Measurements from ENCODE around the gene PRSS21.
A peak's percentile ranks its signal among the peaks of the same experiment; 100 is the strongest.

Gene PRSS21

DNA sequence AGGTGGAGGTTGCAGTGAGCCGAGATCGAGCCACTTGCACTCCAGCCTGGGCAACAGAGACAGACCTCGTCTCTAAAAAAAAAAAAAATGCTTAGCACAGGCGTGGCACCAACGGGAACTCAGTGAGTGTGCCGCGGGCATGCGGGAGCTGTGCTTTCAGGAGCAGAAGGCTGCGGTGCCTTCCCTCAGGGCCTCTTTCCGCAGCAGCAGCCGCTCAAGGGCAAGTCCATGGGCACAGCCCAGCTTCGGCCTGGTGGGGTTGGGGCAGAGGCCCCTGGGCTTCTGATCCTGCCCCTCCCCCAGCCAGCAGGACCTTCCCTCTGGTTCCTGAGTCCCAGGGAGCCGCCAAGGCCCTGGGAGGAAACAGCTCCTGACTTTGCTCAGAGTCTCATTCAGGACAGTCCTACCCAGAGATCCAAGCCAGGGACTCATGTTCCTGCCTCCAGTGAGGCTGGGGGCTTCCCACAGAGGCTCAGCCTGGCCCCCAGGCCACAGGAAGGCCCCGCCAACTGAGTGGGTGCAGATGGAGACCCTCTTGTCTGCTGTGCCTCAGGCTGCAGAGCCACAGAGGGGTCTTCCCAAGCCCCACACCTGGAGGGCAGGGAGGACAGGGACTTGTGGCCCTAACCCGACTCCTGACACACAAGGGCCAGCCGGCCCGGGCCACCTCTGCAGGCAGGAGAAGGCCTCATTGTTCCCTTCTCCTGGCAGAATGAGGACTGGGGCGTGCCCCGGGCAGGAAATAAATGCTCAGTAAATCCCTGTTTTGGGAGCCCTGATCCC is 9.7 kb downstream of the PRSS21 start:
- no peak for DNase-seq

DNA sequence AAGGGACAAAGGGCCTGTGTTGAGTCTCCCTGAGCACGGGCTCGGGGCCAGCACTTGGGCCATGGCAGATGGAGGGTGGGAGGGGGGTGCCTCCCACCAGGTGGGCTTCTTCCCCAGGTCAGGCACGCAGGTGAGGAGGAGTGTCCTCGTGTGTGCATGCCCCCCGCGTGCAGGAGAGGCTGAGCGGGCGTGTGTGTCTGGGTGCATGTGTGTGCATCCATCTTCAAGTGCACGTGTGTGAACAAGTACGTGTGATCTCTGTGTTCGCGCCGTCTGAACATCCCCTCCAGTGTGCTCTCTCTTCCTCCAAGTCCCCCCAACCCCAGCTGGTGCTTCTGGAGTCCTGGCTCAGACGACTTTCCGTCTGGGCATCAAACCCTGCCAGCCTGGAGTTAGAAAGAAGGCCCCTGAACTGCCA is 10.3 kb downstream of the PRSS21 start:
- DNase-seq: no peak

DNA sequence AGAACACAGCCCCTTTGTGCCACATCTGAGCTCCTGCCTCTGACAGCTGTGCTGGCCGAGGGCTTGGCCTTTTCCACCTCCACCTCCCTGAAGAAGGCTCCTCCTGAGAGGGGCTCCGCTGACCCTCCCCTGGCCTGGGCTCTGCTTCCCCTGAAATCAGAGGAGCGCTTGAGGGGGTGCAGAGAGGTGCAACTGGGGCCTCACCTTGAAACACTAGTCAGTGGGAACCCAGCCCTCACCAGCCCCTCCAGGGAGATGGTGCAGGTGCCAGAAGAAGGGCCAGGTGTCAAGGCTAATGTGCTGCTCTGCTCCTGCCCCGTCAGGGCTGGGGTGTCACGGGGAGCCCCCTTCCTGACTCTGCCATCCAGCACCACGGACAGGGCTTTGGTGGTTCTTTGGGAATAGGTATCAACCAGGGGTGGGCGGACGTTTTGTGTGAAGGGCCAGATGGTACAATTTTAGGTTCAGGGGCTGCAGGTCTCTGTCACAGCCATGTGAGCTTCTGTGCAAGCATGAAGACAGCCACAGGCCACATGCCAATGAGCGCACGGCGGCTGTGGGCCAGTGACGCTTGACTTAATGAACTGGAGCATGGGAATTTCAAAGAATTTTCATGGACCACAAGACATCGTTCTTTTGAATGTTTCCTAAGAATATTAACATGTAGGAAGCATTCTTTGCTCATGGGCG is 10.9 kb downstream of the PRSS21 start:
- DNase-seq: no peak

DNA sequence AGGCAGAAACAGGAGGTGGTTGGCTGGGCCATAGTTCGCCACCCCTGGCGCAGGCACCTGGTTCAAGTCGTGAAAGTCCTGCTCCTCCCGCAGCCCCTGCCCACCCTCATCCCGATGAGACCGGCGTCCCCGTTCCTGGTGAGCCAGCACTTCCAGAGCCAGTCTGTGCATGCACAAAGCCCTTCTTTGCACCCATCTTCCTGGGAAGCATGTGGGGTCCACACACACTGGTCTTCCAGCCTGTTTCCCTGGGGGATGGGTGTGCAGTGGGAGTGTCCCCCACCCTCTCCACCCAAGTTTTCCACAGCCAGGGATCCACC is 11.4 kb downstream of the PRSS21 start:
- DNase-seq: no peak

DNA sequence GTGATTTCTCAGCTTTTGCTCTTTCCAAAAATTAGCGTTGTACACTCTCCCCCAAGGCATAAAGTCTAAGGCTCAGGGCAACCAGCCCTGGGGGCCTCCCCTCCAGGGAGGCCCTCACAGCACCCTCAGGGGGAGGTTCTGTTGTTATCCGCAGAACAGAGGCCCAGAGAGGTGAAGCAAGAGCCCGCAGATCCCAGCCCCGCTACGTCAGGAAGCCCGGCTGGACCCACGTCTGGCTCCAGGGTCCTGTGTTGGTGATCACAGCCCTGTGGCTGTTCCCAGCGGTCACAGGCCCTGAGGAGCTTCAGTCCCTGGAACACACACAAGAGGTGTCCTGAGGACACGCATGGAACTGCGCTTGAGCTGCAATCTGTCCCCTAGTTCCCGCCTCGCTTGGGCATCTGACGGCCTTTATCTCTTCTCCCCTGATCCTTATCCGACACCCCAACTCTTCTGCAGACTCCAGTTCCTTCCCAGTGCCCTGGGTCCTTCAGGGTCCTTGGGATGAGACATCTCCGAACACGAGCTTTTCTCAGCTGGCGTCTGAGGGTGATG is 11.9 kb downstream of the PRSS21 start:
- DNase-seq: no peak

DNA sequence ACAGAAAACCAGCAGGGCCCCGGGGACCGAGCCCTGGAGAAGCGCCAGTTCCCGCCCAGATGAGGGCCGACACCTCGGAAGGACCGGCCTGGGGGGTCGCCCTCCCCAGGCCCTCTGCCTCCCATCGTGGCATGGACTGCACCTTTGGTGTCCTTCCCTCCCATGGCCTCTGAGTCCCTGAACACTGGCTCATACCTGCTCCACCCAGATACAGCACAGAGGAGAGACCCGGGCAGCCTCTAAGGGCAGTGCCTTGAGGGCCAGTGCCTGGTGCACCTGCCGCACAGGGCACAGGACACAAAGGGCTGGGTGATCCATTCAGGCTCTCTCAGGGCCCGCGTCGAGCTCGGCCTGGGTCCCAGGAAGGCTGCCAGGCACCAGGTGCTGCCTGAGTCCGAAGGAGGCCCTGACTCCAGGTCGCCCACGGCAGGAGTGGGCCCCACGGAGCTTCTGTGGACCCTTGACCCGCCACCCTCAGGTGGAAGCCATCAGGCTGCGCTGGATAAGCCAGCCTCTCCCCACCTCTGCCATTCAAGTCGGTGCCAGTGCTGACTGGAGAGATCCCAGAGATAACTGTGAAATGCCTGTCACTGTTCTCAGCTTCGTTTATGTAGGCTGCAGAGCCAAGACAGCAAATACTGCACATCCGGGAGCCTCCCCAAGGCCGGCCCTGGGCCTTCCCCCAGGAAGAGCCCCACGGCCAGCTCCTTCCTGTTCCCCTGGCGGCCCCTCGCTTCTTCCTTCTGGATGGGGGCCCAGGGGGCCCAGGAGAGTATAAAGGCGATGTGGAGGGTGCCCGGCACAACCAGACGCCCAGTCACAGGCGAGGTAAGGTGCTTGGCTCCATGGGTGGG is 12.7 kb downstream of the PRSS21 start, which contains the start of gene ZG16B:
TSS of gene ZG16B (plus strand) at position 803 of the 854 bp plus-strand sequence. CDS start 139 bp downstream, outside the sequence.
- no peak for DNase-seq

DNA sequence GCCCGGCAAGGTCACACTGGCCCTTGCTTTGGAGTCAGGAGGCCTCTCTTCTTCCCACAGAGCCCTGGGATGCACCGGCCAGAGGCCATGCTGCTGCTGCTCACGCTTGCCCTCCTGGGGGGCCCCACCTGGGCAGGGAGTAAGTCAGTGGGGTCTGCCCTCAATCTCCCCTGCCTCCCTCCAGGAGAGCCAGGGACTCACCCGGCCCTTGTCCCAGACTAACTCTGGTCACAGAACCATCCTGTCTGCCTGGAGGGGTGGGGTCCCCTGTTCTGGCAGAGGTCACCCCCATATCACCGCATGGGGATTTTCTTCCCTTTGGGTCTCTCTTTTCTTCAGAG is 13.3 kb downstream of the PRSS21 start:
- no peak for DNase-seq

DNA sequence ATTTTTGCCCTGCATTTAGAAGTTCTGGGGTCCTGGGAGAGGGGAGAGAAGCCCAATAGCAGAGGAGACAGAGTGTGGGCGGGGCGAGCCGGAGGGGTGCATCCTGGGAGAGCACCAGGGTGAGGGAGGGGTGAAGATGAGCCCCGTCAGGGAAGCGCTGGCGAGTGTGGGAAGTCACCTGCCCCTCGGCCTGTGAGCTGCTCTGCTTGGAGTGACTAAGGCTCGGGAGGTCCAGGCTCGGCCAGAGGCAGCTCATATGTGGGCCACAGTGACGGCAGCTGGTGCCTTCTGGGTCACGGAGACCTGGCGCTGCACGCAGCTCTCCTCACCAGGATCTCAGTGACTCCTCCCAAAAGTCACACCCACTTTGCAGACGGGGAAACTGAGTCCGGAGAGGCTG is 14.2 kb downstream of the PRSS21 start:
- DNase-seq: no peak

DNA sequence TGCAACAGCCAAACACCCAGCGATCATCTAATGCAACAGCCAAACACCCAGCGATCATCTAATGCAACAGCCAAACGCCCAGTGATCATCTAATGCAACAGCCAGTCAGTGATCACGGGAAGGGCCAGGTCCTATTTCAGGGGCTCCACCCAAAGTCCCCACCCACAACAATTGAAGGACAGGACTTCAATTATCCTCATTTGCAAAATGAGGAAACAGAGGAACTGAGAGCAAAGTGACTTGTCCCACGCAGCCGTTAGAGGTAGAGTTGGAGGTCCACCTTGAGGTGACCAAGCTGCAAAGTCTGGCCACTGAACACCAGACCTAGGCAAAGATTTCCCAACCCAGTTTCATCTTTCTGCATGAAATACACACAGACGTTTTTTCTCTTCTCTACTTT is 16.7 kb downstream of the PRSS21 start:
- no peak for DNase-seq

DNA sequence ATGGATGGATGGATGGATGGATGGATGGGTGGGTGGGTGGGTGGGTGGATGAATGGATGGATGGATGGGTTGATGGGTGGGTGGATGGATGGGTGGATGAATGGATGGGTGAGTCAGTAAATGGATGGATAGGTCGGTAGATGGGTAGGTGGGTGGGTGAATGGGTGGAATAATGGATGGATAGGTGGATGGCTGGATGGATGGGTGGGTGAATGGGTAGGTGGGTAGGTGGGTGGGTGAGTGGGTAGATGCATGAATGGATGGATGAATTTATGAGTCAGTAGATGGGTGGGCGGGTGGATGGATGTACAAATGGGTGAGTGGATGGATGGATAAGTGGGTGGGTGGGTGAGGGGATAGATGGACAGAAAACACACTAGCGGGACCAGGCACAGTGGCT is 17.9 kb downstream of the PRSS21 start:
- no peak for DNase-seq

DNA sequence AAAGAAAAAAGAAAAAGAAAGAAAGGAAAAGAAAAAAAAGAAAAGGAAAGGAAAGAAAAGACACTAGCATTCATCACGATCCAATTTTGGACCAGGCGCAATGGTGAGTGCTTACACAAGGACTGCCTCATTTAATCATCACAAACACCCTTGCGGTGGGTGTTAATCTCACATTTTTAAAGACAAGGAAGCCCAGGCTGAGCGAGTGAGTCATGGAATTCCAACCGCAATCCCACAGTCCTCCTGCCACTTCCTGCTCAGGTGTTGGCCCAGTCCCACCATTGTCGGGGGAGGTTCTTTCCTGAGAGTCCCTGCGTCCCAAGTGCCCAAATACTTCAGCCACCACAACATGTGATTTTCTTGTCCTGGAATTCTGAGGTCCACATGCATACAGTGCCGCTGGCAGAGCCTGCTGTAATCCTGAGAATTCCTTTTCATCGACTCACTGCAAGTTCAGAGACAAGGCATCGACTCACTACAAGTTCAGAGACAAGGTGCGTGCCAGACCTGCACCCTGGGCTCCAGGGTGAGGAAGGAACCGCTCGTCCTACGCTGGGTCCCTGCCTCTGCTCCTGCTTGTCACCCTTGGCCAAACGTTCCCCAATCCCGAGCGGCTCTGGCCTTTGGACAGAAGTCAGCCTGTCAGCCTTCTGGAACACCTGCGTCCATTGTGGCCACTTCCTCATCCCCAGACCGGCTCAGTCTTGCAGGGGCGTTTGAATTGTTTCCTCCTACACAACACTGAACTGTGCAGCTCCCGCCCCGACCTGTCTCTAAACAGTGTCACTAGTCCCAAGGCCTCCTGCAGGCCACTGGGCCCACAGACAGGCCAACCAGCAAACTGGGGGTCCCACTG is 18.8 kb downstream of the PRSS21 start:
- no peak for DNase-seq

DNA sequence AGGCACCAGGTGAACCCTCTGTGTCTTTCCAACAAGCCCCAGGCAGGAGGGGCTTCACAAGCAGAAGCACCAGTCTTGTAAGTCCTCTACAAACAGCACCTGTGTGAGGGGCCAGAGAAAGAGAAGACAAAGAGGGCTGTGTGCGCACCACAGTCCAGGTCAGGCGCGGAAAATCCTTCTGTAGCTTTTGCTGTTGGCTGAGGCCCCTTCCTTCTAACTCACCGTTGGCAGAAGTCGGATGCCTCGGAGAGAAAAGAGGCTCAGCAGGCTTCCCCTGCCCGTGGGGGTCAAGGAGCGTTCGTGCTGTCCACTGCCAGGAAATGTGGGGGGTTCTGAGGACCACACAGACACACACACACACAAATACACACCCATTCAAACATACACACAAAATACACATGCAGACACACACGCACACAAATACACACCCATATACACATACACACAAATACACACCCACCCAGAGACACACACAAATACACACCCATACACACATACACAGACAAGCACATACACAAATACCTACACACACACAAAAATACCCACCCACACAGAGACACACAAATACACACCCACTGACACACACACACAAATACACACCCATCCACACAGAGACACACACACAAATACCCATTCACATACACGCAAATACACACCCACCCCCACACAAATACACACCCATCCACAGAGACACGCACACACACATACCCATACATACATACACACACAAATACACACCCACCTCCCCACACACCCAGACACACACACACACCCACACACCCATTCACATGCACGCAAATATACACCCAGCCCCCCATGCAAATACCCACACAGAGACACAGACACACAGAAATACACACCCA is 19.8 kb downstream of the PRSS21 start:
- DNase-seq: no peak

DNA sequence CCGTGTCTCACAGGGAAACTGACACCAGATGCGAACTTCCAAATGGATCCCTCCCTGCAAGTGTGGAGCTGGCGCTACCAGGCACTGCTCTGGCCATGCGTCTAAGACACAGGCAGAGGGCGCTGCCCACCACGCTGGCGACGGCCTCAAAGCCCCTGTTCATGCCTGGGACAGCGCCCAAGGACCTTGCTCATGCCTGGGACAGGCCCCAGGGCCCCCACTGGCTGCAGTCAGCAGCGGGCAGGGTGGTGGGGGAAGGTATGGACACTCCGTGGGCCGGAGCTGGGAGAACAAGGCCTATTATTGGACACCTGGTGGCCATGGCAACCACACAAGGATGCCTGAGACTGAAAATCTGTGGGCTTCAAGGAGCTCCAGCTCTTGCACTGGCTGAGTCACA is 21.9 kb downstream of the PRSS21 start:
- DNase-seq: peak; percentile 64

DNA sequence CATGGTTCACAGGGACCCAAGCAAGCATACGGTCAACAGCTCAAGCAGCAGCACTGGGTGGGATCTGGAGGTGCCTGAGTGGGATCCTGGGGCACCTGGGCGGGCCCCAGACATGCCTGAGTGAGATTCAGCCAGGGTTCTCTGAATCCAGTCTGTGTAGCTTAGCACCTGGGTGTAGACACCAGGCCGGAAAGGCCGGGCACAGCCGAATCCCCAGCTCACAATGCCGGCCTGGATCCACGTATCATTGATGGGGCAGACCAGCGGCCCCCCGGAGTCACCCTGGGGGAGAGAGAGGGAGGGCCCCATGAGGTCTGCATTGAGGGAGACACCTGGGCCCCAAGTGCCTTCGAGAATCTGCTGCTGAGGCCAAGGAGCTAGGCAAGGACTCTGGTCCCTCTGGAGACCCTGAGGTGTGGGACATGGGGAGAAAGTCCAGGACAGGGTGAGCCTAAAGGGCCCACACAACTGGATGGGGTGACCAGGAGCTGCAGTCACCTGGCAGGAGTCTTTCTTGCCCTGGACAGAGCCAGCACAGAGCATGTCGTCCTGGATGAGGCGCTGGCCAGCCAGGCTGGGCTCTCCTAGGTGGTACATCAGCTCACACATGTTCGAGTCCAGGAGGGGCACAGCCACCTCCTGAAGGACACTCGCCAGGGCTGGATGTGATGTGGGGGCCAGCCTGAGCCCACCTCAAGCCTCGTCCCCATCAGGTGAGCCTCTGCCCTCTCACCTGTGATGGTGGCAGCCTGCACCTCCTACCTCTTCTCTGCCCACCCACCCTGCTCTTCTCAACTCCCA is 22.8 kb downstream of the PRSS21 start:
- DNase-seq: no peak

DNA sequence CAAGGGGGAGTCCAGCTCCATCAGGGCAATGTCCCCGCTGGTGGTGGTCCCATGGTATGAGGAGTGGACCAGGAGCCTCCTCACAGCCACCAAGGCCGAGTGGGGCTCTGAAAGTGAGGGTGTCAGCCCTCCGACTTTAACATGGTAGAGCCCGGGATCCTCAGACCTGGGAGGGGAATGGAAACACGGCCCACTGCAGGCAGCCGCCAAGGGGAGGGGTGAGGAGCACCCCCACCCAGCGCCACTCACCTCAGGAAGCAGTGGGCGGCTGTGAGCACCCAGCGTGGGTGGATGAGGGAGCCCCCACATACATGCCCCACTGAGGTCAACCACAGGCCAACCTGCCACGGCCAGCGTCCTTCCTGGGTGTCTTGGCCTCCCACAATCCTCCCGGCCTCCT is 23.9 kb downstream of the PRSS21 start:
- no peak for DNase-seq

DNA sequence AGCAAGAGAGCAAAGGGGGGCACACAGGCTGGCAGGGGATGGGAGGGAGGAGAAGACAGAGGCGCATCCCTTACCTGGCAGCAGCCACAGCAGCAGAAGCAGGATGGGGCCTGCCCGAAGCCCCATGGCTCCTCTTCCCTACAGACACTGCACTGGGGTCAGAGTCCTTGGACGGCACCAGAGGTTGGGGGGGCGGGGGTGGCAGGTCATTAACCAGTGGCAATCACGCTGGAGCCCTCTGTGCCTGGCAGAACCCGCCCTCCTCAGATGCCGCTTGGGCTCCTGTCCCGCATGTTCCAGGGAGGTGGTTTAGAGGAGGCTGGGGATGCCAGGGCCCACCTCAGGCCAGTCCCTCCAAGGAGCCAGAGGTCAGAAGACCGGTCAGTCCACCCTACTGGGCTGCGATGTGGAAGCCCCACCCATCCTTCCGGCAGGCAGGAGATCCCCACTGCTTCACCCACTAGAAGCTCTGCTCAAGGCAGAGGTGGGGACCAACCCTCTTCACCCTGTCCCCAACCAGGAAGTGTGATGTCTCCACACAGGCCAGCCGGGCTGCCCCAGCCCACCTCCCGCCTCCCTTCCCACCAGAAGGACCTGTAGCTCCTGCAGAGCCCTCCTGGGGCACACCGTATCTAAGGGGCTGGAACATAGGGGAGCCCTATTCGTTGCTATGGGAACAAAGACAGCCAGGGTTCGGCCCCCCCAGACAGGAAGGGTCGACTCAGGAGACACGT is 24.7 kb downstream of the PRSS21 start:
- no peak for DNase-seq

DNA sequence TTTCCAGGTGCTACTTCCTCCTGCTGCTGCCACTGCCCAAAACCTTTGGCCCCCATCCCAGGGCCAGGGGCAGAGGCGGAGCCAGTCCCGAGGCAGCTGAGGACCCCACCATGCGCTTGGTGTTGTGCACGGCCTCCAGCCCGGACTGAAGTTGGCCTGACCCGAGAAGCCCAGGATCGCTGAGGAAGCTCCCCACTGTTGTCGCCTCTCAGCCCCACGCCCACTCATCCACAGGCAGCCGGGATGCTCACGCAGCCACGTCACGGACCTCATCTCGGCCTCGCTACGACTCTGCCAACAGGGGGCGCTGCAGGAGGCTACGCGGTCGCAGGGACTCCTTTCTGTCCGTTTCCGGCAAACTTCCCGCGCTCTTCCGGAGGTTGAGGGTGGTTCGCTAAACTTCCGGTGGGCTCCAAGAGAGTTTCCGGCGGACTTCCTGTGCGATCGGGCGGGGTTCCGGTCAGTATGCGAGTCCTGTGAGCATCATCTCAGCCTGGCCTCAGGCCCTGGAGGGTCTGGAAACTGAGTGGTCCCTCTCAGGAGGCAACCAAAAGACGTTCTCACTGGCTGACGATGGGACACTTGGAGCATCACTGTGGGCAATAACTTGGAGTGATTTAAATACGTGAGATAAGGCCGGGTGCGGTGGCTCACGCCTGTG is 25.4 kb downstream of the PRSS21 start:
- peak; percentile 78 for DNase-seq

DNA sequence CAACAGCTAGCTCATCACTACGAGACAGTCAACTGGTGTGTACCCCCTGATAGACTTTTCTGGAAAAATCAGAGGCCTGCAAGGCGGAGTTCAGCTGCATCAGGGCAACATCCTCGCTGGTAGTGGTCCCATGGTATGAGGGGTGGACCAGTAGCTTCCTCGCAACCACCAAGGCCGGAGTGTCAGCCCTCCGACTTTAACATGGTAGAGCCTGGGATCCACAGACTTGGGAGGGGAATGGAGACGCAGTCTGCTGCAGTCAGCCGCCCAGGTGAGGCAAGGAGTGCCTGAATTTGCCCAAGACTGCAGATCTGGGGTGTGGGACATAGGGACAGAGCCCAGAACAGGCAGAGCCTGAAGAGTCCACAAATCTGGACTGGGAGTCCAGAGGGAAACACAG is 26.5 kb downstream of the PRSS21 start:
- DNase-seq: no peak

DNA sequence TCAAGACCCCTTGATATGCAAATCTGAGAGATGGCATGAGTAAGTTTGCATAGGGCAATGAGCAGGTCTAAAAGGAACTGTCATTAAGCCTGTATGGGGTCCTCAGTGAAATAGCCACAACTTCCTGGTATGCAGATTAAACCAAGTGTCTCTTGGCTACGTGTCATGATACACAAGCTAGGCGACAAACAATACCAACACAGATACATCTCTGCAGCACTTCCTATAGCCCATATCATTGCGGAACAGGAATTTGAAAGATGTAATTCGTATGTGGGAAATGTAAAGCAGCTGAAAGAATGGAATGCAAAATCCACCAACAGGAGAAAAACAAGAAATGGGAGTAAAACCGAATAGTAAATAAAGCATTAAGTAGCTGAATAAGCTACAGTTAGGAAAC is 28.1 kb downstream of the PRSS21 start:
- no peak for DNase-seq

Measured in CD4-positive, alpha-beta T cell treated with Interleukin-12 subunit alpha and Interleukin-12 subunit beta, for 1 hour (primary cell).